NOMO-1 treated with DMSO at 0.1 percent for 48 hours (cell line): ENCODE measurements around the gene RBMS3.
"Not testable (repeated sequence)": the region's sequence is repeated elsewhere in the genome, so short reads cannot be mapped to it uniquely, and the experiment has no call there.

Source experiments
- DNase-seq: peaks from one replicate; lab custom pipeline; 2025; ENCODE audit not compliant: unreplicated experiment; lab: John Stamatoyannopoulos, UW

RBMS3 gene

DNA sequence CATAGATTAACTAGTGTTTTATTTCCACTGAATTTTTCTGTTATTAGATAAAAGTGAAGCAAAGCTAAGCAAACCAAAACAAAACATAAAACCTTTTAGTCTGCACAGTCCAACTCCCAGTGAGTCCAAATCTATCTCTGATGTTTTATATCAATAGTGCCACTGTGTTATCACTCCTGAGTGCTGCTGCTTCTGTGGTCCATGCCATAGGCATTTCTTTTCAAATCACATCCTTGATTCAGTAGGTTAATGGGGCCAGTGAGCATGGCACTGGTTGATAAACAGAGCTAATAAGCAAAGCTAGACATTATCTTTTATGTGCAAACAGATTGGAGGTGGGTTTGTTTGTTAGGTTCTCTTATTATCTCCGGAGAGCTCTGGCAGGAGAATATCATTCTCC lies 30.0 kb downstream of the RBMS3 start:
- no peak for DNase-seq

DNA sequence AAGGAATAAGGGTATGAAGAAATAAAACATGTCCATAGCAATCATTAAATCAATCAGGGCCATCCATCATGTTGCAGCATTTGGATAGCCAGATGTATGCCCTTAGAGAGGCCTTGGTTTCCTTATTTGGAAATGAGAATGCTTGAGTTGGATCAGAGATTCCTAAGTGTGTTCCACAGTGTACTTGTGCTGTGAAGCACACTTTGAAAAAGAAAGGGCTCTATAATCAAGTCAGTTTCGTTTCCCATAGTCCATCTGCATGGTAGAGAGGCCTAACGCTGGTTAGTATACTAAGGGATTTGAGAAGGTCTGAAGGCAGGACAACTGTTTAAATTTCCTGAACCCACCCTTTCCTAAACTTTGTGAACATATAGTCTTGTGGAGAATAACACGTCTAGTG lies 30.9 kb downstream of the RBMS3 start:
- DNase-seq = no peak

- no peak for DNase-seq
Measured at GRCh38 chr3:29312395-29312794, 31.5 kb downstream of the RBMS3 start.

- no peak for DNase-seq
Measured at GRCh38 chr3:29312960-29313452, 32.1 kb downstream of the RBMS3 start.

- DNase-seq = no peak
Measured at GRCh38 chr3:29313981-29314726, 33.3 kb downstream of the RBMS3 start.

DNA sequence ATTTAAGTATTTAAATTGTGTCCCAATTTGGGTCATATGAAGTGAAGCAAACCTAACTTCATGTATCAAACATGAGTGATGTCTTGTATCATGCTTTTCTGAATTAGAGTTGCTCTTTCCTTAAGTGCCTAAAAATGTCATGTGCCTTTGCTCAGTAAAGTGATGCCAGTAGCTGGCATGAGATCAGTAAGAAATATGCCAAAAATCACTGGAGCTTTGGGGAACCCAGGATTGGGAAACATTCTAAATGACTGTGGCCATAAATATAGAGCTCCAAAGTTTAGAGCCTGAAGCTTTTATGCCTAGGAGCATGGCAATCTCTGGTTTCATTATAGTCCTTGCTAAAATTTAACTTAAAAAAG lies 33.8 kb downstream of the RBMS3 start:
- no peak for DNase-seq

- DNase-seq = no peak
Measured at GRCh38 chr3:29317659-29318173, 36.8 kb downstream of the RBMS3 start.

DNA sequence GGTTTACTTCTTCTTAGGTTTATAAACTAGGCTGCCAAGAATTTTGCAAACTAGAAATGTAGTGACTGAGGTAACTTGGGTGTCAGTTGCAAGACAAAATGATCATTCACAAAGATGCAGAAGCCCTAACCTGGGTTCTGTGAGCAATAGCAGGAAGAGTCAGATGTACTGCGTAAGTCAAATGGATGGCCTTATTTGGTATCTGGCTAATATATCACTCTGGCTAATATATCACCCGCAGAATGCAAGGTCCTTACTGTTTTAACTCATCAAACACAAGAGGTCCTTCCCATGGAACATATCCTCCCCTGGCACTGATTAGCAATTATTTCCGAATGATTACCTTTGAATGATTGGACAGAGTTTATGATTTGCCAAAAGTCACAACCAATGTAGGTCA lies 37.4 kb downstream of the RBMS3 start:
- no peak for DNase-seq

- DNase-seq = peak; percentile 18
Measured at GRCh38 chr3:29319262-29319661, 38.4 kb downstream of the RBMS3 start.

GRCh38 chr3:29319798-29320197 lies 38.9 kb downstream of the RBMS3 start:
- DNase-seq = no peak

DNA sequence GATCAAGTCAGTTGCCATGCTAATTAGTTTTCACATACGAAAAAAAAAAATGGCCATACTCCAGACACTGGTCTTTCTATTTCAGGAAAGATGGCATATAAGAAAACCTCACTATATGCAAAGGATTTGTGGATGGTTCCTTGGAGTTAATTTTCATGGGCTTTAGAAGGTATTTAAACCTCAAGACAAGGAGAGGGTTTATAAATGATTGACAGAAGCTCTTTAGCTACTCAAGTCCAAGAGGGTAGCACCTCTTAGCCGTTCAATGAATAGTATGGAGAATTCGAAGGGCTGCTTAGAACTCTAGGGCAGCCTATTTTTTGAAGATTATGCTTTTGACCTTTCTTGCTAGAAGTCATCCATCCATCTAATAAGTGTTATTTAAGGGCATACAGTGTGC lies 41.7 kb downstream of the RBMS3 start:
- DNase-seq = no peak

GRCh38 chr3:29324180-29324651 lies 43.3 kb downstream of the RBMS3 start:
- peak; percentile 76 for DNase-seq

DNA sequence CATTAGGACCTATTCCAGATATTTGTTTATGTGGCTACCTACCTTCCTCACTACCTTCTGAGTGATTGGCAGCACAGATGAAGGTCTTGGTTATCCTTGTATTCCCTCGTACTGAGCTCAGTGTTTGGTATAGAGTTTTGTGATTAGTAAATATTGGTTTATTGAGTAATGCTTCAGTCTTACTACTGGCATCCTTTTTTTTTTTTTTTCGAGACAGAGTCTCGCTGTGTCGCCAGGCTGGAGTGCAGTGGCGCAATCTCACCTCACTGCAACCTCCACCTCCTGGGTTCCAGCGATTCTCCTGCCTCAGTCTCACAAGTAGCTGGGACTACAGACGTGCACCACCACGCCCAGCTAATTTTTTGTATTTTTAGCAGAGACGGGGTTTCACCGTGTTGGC lies 45.7 kb downstream of the RBMS3 start:
- not testable (repeated sequence) for DNase-seq

- DNase-seq = no peak
Measured at GRCh38 chr3:29329986-29330890, 49.4 kb downstream of the RBMS3 start.

GRCh38 chr3:29331035-29331434 lies 50.2 kb downstream of the RBMS3 start:
- DNase-seq = no peak

DNA sequence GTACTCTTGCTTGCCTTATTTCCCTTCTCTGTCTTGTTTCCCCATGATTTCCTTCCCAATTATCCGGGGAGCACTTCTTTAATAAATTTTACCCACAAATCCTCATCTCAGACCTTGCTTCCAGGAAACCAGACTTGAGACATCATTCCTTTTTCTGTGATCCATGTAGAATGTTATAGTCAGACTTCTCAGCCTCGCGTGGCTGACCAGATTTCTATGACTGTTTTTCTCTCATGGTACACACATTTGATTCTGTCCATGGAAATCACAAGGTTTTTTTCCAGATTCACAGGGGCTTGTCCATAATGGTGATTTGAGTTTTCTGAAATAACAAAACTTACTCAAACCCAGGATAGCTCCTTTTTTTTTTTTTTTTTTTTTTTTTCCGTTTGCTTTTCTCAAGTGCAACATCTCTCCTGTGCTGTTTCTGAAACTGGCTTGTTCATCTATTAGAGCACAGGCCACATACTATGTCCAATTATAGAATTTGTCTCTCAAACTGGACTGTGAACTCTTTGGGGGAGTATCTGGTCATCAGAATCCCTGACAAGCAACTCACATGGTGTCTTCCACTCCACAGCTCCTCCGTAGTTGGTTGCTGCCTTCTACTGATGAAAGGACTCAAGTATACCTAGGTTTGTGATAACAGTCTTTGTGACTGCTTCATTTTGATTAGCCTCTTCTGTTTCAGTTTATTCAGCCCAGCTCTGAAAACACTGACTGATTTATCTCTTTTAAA lies 50.8 kb downstream of the RBMS3 start:
- no peak for DNase-seq

DNA sequence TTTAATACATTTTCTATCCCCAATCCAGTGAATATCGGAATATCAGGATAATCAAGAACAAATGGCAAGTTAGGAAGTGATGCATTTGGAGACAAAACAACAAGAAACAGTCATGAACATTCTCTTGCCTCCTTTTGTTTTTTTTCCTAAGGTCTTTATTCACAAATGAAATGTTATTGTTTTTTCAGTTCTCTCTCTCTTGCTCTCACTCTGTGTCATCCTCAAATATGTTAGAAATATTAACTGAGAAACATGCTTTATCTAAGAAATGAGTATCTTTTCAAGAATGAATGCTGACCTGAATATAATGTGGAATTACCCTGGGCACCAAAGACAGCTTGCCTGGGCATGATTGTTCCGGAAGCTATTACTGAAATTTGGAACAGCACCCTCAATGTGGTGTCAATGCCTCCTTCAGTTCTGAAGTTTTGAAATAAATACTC lies 51.3 kb downstream of the RBMS3 start:
- no peak for DNase-seq

DNA sequence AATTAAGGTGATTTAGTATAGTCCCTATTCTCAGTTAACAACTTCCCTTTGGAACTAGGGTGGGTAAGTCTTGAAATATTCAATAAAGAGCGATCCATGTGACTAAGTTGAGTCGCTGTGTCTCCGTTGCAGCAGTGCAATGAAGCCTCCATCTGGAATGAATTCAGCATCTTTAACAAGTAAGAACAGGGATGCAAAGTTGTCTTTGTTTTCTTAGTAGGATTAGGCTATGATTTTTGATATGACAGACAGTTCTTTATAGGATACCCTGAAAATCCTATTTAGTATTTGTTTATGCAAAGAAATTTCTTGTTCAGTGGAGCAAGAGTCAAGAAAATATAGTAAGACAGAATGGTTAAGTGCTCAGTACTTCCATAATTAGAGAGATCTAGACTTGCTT lies 52.7 kb downstream of the RBMS3 start:
- DNase-seq = no peak

GRCh38 chr3:29334706-29335105 lies 53.8 kb downstream of the RBMS3 start:
- no peak for DNase-seq

DNA sequence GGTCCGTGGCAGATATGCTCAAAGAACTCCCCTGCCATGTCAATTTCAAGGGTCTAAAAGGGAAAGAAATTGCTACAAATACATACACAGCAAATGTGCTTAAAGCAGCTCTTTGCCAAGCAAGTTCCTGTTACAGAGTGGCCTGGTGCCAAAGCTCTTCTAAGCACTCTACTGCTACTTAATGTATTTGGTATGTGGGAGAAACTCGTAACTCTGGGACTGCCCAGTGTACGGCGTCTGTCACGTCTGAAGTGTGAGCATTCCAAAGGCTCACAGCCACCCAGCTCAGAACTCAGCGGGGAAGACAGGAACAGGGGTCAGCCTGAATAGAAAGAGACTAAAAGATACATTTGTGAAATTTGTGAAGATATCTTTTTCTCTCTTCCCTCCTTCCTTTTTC lies 54.6 kb downstream of the RBMS3 start:
- DNase-seq = no peak

DNA sequence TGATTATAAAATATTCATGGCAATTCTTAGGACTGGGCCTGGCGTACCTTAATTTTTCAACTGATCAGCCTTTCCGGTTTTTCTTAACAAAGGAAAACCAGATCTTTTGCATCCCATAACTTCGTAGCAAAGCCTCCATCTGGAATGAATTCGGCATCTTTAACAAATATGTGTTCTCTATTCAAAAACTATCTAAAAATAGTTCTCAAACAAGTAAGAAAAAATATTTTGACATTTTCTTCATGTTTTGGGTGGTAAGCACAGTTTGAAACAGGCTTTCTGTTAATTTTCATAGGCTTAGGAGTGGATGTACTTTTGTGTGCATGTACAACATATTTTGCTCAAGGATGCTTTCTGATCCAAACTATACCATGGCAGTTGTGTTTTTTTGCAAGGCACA lies 55.1 kb downstream of the RBMS3 start:
- DNase-seq = no peak
